ENCODE measurements around the gene MTA2. TPM values are rescaled to one million over a fixed set of nuclear protein-coding genes. Genes with fewer than 3 reads are reported as not detected.
"Not testable (repeated sequence)": the region's sequence is repeated elsewhere in the genome, so short reads cannot be mapped to it uniquely, and the experiment has no call there.

MTA2 gene
- total and polyA plus RNA-seq, 12 donors = 63.9 to 97.3 (median 73.5) TPM

DNA sequence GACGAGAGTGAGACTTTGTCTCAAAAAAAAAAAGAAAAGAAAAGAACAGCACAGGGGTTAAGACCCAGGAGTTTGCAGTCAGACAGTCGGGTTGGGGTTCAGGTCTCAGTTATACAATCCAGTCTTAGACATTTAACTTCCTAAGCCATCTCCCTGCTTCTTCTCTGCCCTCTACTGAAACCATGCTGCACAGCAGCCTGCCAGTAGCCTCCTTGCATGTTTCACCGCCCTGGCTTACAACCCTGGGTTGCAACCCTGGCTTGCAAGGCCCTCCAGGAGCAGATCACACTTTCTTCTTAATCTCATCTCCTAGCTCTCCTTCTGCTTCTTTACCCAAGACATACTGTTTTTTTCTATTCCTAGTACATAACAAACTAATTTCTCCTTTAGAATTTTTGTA is 26.0 kb upstream of the MTA2 start:
- Histone ChIP-seq H3K4me1 (replicated peaks in 1 of 2) (peaks cover 0 to under 1% of the 10 kb centered on the region in 2 donors), H3K9me3 (replicated peaks in 1 of 3) (no peaks in the 10 kb centered on the region), H3K36me3 (replicated peaks in 1 of 2) (peaks cover 0 to 78% of the 10 kb centered on the region in 2 donors), H3K4me3 (no peak overlapping the region), H3K27me3 (no peaks in the 10 kb centered on the region), H3K27ac (no peak overlapping the region)
- WGBS, 4 donors = 85 to 93% (median 87%) methylated on average over 3 of the region's 3 CpGs
- intact Hi-C loops (cut with DNase I) = no loop called here
- DNase-seq = no peak
- TF ChIP-seq, protein P1, sequence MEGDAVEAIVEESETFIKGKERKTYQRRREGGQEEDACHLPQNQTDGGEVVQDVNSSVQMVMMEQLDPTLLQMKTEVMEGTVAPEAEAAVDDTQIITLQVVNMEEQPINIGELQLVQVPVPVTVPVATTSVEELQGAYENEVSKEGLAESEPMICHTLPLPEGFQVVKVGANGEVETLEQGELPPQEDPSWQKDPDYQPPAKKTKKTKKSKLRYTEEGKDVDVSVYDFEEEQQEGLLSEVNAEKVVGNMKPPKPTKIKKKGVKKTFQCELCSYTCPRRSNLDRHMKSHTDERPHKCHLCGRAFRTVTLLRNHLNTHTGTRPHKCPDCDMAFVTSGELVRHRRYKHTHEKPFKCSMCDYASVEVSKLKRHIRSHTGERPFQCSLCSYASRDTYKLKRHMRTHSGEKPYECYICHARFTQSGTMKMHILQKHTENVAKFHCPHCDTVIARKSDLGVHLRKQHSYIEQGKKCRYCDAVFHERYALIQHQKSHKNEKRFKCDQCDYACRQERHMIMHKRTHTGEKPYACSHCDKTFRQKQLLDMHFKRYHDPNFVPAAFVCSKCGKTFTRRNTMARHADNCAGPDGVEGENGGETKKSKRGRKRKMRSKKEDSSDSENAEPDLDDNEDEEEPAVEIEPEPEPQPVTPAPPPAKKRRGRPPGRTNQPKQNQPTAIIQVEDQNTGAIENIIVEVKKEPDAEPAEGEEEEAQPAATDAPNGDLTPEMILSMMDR (IDR thresholded peaks at IDR 0.05) = no peak
- no peak for TF ChIP-seq POLR2A (IDR thresholded peaks at IDR 0.05)

DNA sequence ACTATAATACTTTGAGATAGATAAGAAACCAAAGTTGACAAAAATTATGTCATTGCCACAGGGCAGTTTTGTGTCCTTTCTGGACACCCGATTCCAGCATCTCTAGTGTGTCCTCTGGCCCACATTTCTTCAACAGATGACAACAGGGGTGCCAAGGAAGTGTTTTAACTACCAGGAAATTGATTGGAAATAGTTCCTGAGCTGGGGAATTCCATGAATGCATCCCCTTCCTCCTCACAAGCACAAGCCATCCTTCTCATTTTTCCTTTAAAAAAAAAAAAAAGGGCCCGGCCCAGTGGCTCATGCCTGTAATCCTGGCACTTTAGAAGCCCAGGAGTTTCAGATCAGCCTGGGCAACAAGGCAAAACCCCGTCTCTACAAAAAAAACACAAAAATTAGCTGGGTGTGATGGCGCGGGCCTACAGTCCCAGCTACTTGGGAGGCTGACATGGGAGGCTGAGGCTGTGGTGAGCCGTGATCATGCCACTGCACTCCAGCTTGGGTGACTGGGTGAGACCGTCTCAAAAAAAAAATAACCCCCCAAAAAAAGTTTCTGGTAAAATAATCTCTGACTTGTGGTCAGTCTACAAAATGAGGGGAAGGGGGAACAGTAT is 20.9 kb upstream of the MTA2 start:
- Histone ChIP-seq H3K9me3 (replicated peaks in 1 of 3) (no peaks in the 10 kb centered on the region), H3K27ac (peak overlapping the region; percentile 61 to 96 (median 85)), H3K4me3 (peak overlapping the region in 2 of 4 donors; percentile 18 to 87), H3K4me1 (replicated peaks in 1 of 2) (peaks cover 0 to 18% of the 10 kb centered on the region in 2 donors), H3K27me3 (no peaks in the 10 kb centered on the region), H3K36me3 (replicated peaks in 1 of 2) (peaks cover 0 to 27% of the 10 kb centered on the region in 2 donors)
- 85 to 90% (median 87%) methylated on average over 7 of the region's 7 CpGs for WGBS, 4 donors
- TF ChIP-seq, protein P1 (IDR thresholded peaks at IDR 0.05) = no peak
- no peak for TF ChIP-seq POLR2A (IDR thresholded peaks at IDR 0.05)
- no peak for DNase-seq
- intact Hi-C loops (cut with DNase I) = no loop called here

DNA sequence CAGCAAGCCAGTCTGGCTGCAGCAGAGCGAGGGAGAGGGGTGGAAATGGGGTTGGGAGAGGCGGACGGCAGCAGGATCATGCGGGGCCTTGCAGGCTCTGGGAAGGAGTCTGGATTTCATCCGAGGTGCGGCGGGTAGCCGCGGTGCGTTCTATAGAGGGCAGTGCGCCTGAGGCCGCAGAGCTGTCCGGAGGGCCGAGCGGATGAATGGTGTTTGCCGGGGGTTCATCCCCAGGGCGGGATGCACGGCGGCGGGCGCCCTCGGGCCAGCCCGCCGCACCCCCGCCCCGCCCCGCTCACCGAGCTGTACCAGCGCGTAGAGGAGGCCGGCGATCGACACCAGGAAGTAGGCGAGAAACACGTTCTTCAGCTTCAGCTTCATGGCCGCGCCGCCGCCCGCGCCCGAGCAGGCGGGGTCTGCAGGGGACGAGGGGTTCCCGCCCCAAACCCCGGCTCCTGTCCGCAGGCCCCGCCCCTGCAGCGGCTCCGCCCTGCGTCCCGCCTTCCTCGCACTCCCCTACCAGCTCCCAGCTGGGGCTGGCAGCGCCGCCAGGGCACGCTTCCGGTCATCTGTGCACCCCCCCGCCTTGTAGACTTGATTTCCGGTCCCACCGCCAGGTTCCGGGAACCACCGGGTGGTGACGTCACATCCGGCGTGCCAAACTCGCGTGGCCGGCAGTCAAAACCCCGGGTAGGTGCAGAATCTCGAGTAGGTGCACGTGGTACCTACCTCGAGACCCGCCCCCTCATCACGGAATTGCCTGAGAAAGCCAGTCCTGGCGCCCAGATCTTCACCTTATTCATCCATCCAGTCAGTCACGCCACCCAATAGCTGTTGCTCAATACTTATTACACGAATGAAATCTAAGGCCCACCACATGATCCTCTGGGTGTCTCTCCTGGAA is 20.2 kb upstream of the MTA2 start, which contains the start of gene B3GAT3:
TSS of gene B3GAT3 (minus strand) at position 420 of the 904 bp plus-strand sequence. CDS start at position 381, 39 bp downstream.
- peaks cover 0 to 18% of the 10 kb centered on the region in 2 donors for H3K4me1 ChIP-seq (replicated peaks in 1 of 2)
- 1 to 2% (median 1%) methylated on average over 23 to 77 of the region's 77 CpGs for WGBS, 4 donors
- DNase-seq = peak; percentile 98 to 99 (median 99)
- H3K27me3 ChIP-seq = no peaks in the 10 kb centered on the region
- TF ChIP-seq, protein P1 (IDR thresholded peaks at IDR 0.05) = peak in 4 of 6 experiments; percentile 24 to 45 (median 28)
- TF ChIP-seq POLR2A (IDR thresholded peaks at IDR 0.05) = peak; percentile 65 to 80
- peak within 1 kb of the TSS; percentile 61 to 96 (median 85) for H3K27ac ChIP-seq
- intact Hi-C loops (cut with DNase I) = no loop called here
- peak within 1 kb of the TSS; percentile 40 to 87 (median 50) for H3K4me3 ChIP-seq
- H3K36me3 ChIP-seq (replicated peaks in 1 of 2) = peaks cover 0 to 27% of the 10 kb centered on the region in 2 donors
- no peaks in the 10 kb centered on the region for H3K9me3 ChIP-seq (replicated peaks in 1 of 3)

DNA sequence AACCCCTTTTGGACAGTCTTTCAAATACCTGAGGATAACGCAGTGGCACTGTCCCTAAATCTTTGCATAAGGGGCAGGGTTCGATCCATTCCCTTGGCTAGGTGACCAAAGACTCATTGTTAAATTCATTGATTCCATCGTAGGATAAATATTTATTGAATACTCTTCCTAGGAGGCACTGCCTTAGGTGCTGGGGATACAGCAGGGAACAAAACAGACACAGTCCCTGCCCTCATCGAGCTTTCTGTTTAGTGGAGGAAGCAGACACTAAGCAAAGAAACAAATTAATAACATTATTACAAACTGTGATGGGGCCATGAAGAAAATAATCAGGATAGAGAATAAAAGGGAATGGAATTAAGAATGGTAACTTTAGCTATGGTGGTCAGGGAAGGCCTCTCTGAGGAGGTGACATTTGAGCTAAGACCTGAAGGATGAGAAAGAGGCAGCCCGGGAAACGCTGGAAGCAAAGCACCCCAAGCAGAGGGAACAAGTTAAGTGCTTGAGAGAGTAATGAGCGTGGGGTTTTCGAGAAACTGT is 19.4 kb upstream of the MTA2 start:
- intact Hi-C loops (cut with DNase I) = no loop called here

DNA sequence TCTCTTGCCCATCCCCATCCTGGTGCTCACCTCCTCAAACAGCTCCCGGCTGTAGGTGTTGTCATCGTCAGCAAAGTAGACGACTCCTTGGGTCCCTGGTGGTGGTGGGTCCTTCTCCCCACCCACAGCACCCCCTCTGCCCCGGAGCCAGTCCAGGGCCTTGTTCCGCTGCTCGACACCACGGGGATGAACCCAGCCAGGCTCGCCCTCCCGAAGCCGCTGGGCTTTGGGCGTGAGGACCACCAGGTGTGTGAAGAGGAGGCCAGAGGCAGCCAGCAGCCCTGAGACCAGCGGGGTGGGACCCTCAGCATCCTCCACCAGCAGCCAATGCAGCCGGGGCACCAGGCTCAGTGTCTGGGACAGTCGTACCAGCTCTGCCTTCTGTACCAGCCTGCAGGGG is 15.3 kb upstream of the MTA2 start:
- H3K4me1 ChIP-seq (replicated peaks in 1 of 2) = peaks cover 0 to 17% of the 10 kb centered on the region in 2 donors
- H3K9me3 ChIP-seq (replicated peaks in 1 of 3); H3K4me3 ChIP-seq; H3K27ac ChIP-seq; DNase-seq; H3K27me3 ChIP-seq; intact Hi-C loops (cut with DNase I): not testable (repeated sequence)
- WGBS, 4 donors = 91 to 94% (median 92%) methylated on average over 3 to 13 of the region's 14 CpGs; no CpG with 5 or more reads in 1 of the 4 donors
- H3K36me3 ChIP-seq (replicated peaks in 1 of 2) = peaks cover 0 to 25% of the 10 kb centered on the region in 2 donors

More for the DNA sequence above, 19.4 kb upstream of the MTA2 start:
- Histone ChIP-seq H3K4me3 (peak overlapping the region; percentile 40 to 87 (median 50)), H3K36me3 (replicated peaks in 1 of 2) (peaks cover 0 to 27% of the 10 kb centered on the region in 2 donors), H3K27ac (peak overlapping the region; percentile 40 to 96 (median 85)), H3K27me3 (no peaks in the 10 kb centered on the region), H3K9me3 (replicated peaks in 1 of 3) (no peaks in the 10 kb centered on the region), H3K4me1 (replicated peaks in 1 of 2) (peaks cover 0 to 18% of the 10 kb centered on the region in 2 donors)
- no peak for DNase-seq
- WGBS, 4 donors = 32 to 35% (median 34%) methylated on average over 8 of the region's 8 CpGs
- TF ChIP-seq, protein P1 (IDR thresholded peaks at IDR 0.05) = no peak
- TF ChIP-seq POLR2A (IDR thresholded peaks at IDR 0.05) = no peak
